Osteocyte (in vitro differentiated cells): ENCODE results near the gene DIP2C. TPM values are rescaled to one million over a fixed set of nuclear protein-coding genes. Genes with fewer than 3 reads are reported as not detected.
"Not testable (repeated sequence)": the region's sequence is repeated elsewhere in the genome, so short reads cannot be mapped to it uniquely, and the experiment has no call there.

ENCODE experiments used
- DNase-seq: peaks from one replicate; pipeline ENCODE4 v3.0.0; 2021; ENCODE audit warnings: mixed read lengths; ENCODE audit not compliant: unreplicated experiment; ENCODE audit errors: extremely low spot score
- H3K27ac Mint-ChIP-seq: one replicate; pipeline ENCODE4 v1.8.0; 2021; ENCODE audit warnings: mild to moderate bottlenecking, mixed read lengths; ENCODE audit not compliant: unreplicated experiment
- H3K27me3 Mint-ChIP-seq: one replicate; pipeline ENCODE4 v1.8.0; 2021; ENCODE audit warnings: mixed read lengths; ENCODE audit not compliant: unreplicated experiment
- H3K36me3 Mint-ChIP-seq: one replicate; pipeline ENCODE4 v1.8.0; 2021; ENCODE audit warnings: mixed read lengths; ENCODE audit not compliant: unreplicated experiment
- H3K4me1 Mint-ChIP-seq: one replicate; pipeline ENCODE4 v1.8.0; 2021; ENCODE audit warnings: mixed read lengths; ENCODE audit not compliant: unreplicated experiment
- H3K4me3 Mint-ChIP-seq: one replicate; pipeline ENCODE4 v1.8.0; 2021; ENCODE audit warnings: mild to moderate bottlenecking, moderate library complexity, mixed read lengths; ENCODE audit not compliant: unreplicated experiment
- H3K9me3 Mint-ChIP-seq: one replicate; pipeline ENCODE4 v1.8.0; 2021; ENCODE audit warnings: mixed read lengths; ENCODE audit not compliant: unreplicated experiment
- CTCF ChIP-seq: fragments of 200-600 bp; sonication (generic); IDR thresholded peaks from 2 replicates; pipeline ENCODE4 v1.5.0; 2021; ENCODE audit warnings: antibody characterized with exemption, mild to moderate bottlenecking, moderate library complexity
- total RNA-seq: library from RNA; stranded (reverse); gene quantifications from 2 replicates; pipeline ENCODE4 v1.2.1, GENCODE V29; 2021

The DIP2C gene
- total RNA-seq, 1 donor from 2014 or later = 36.8 TPM

GRCh38 chr10:586151-586550 is 103.3 kb downstream of the DIP2C start:
- H3K4me1 Mint-ChIP-seq = peaks cover 28% of the 10 kb centered on the region
- no peaks in the 10 kb centered on the region for H3K27me3 Mint-ChIP-seq
- no peak overlapping the region for H3K4me3 Mint-ChIP-seq
- peaks cover 2% of the 10 kb centered on the region for H3K36me3 Mint-ChIP-seq
- no peaks in the 10 kb centered on the region for H3K9me3 Mint-ChIP-seq
- no peak for DNase-seq
- no peak overlapping the region for H3K27ac Mint-ChIP-seq
- TF ChIP-seq CTCF = no peak

GRCh38 chr10:585502-585901 is 104.0 kb downstream of the DIP2C start:
- no peak for TF ChIP-seq CTCF
- no peak overlapping the region for H3K4me3 Mint-ChIP-seq
- H3K27ac Mint-ChIP-seq = no peak overlapping the region
- DNase-seq = no peak
- no peaks in the 10 kb centered on the region for H3K9me3 Mint-ChIP-seq
- H3K4me1 Mint-ChIP-seq = peaks cover 34% of the 10 kb centered on the region
- H3K36me3 Mint-ChIP-seq = peaks cover 2% of the 10 kb centered on the region
- no peaks in the 10 kb centered on the region for H3K27me3 Mint-ChIP-seq

GRCh38 chr10:584497-585290 is 104.8 kb downstream of the DIP2C start:
- not testable (repeated sequence) for H3K36me3 Mint-ChIP-seq, DNase-seq, H3K27me3 Mint-ChIP-seq, H3K27ac Mint-ChIP-seq, H3K9me3 Mint-ChIP-seq, H3K4me3 Mint-ChIP-seq
- H3K4me1 Mint-ChIP-seq = peaks cover 33% of the 10 kb centered on the region

GRCh38 chr10:583433-583832 is 106.0 kb downstream of the DIP2C start:
- H3K27me3 Mint-ChIP-seq = no peaks in the 10 kb centered on the region
- no peak for TF ChIP-seq CTCF
- no peak overlapping the region for H3K27ac Mint-ChIP-seq
- no peak overlapping the region for H3K4me3 Mint-ChIP-seq
- DNase-seq = no peak
- H3K4me1 Mint-ChIP-seq = peaks cover 29% of the 10 kb centered on the region
- no peaks in the 10 kb centered on the region for H3K9me3 Mint-ChIP-seq
- H3K36me3 Mint-ChIP-seq = no peaks in the 10 kb centered on the region

- Mint-ChIP-seq H3K4me3 (no peak overlapping the region), H3K9me3 (no peaks in the 10 kb centered on the region), H3K36me3 (no peaks in the 10 kb centered on the region), H3K27ac (no peak overlapping the region), H3K27me3 (no peaks in the 10 kb centered on the region), H3K4me1 (peaks cover 25% of the 10 kb centered on the region)
- DNase-seq = no peak
- no peak for TF ChIP-seq CTCF
These were observed 107.6 kb downstream of the DIP2C start for GRCh38 chr10:581776-582330.
